H1 (cell line): Measurements from ENCODE around the gene TFCP2.

Experiments used
- CEBPB ChIP-seq: IDR thresholded peaks from 2 replicates; pipeline ENCODE4 v1.6.1; 2012; ENCODE audit warnings: low read depth, low read length
- EZH2 ChIP-seq: fragments of 200-600 bp; sonication (generic); IDR thresholded peaks from 2 replicates; pipeline ENCODE4 v1.7.1; 2012; ENCODE audit warnings: low read depth, mild to moderate bottlenecking, moderate library complexity, low read length, inconsistent platforms; ENCODE audit not compliant: severe bottlenecking
- GABPA ChIP-seq: IDR thresholded peaks from 2 replicates; pipeline ENCODE4 v1.6.1; 2011; ENCODE audit warnings: mild to moderate bottlenecking, low read length, moderate library complexity, borderline replicate concordance; ENCODE audit not compliant: insufficient read depth
- JUN ChIP-seq: IDR thresholded peaks from 2 replicates; pipeline ENCODE4 v1.6.1; 2011; ENCODE audit warnings: low read depth, mild to moderate bottlenecking, improper control_type of control experiment, low read length
- KDM5A ChIP-seq: fragments of 200-600 bp; IDR thresholded peaks from 2 replicates; pipeline ENCODE4 v1.7.1; 2012; ENCODE audit warnings: mild to moderate bottlenecking, low read length, inconsistent platforms, mixed read lengths
- POLR2A ChIP-seq, 2 experiments: IDR thresholded peaks; 1 replicate in 1 of 2; 2 replicates in 1 of 2; pipeline ENCODE4 v1.6.1; 2011; ENCODE audit warnings: low read depth in 2 of 2, low read length in 2 of 2, mild to moderate bottlenecking in 2 of 2; ENCODE audit errors: control extremely low read depth in 1 of 2
- RAD21 ChIP-seq, 2 experiments: IDR thresholded peaks in 1 of 2; conservative IDR thresholded peaks in 1 of 2; 2 replicates each; pipeline ENCODE4 v1.6.1; 2011; ENCODE audit warnings: low read depth in 2 of 2, low read length in 2 of 2, improper control_type of control experiment in 1 of 2, inconsistent platforms in 1 of 2, mild to moderate bottlenecking in 1 of 2, moderate library complexity in 1 of 2
- SRF ChIP-seq: IDR thresholded peaks from 2 replicates; pipeline ENCODE4 v1.6.1; 2011; ENCODE audit warnings: mild to moderate bottlenecking, low read depth, low read length, moderate library complexity
- TEAD4 ChIP-seq: IDR thresholded peaks from 2 replicates; pipeline ENCODE4 v1.6.1; 2012; ENCODE audit warnings: low read depth, low read length, inconsistent platforms, mixed read lengths
- ZNF274 ChIP-seq: IDR thresholded peaks from 2 replicates; pipeline ENCODE4 v1.7.0; 2012; ENCODE audit warnings: low read length, borderline replicate concordance; ENCODE audit errors: extremely low read depth
- TF ChIP-seq, protein P1 (sequence below), 3 experiments: IDR thresholded peaks; 1 replicate in 2 of 3; 2 replicates in 1 of 3; pipeline versions ENCODE4 v1.5.1 to v1.6.1; 2011; ENCODE audit warnings: low read length in 3 of 3, mild to moderate bottlenecking in 3 of 3, inconsistent platforms in 2 of 3, low read depth in 1 of 3, moderate library complexity in 1 of 3; ENCODE audit not compliant: insufficient read depth in 1 of 3; ENCODE audit errors: control extremely low read depth in 1 of 3

DNA sequence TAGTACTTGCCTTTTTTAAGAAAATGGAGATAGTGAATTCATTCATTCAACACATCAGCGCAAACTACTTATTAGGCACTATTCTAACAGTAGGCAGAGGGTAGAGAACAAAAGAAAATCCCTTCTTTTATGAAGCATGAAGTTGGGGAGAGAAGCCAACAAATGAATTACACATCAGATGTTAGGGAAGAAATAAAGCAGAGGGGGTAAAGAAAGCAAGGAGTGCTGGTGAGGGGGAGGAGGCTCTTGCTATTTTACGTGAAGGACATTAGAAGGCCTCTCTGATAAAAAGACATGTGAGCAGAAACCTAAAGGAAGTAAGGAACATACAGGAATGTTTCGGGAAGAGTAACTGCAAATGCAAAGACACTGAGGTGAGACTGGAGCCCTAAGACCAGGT is 22.2 kb downstream of the TFCP2 start:
- no peak for TF ChIP-seq EZH2
- no peak for TF ChIP-seq POLR2A (IDR thresholded peaks at IDR 0.05; ENCODE audit: control extremely low read depth in 1 of 2, low read depth in 2 of 2, low read length in 2 of 2)
- TF ChIP-seq, protein P1, sequence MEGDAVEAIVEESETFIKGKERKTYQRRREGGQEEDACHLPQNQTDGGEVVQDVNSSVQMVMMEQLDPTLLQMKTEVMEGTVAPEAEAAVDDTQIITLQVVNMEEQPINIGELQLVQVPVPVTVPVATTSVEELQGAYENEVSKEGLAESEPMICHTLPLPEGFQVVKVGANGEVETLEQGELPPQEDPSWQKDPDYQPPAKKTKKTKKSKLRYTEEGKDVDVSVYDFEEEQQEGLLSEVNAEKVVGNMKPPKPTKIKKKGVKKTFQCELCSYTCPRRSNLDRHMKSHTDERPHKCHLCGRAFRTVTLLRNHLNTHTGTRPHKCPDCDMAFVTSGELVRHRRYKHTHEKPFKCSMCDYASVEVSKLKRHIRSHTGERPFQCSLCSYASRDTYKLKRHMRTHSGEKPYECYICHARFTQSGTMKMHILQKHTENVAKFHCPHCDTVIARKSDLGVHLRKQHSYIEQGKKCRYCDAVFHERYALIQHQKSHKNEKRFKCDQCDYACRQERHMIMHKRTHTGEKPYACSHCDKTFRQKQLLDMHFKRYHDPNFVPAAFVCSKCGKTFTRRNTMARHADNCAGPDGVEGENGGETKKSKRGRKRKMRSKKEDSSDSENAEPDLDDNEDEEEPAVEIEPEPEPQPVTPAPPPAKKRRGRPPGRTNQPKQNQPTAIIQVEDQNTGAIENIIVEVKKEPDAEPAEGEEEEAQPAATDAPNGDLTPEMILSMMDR (IDR thresholded peaks at IDR 0.05; ENCODE audit: control extremely low read depth in 1 of 3, insufficient read depth in 1 of 3, low read depth in 1 of 3, low read length in 3 of 3) = no peak
- TF ChIP-seq CEBPB = no peak
- no peak for TF ChIP-seq KDM5A
- TF ChIP-seq ZNF274 = no peak
- no peak for TF ChIP-seq GABPA
- TF ChIP-seq TEAD4 = no peak
- TF ChIP-seq JUN = no peak
- TF ChIP-seq RAD21 (IDR thresholded peaks at IDR 0.05 in 1 of 2, conservative IDR thresholded peaks at IDR 0.05 in 1 of 2; ENCODE audit: low read depth in 2 of 2, low read length in 2 of 2) = no peak
- TF ChIP-seq SRF = no peak
